IMR-90 (cell line): ENCODE measurements around the gene PLEKHO2. TPM values are rescaled to one million over a fixed set of nuclear protein-coding genes. Genes with fewer than 3 reads are reported as not detected.

Experiments
- ATAC-seq: fragments of 200-7000 bp; cut with Tn5 transposase; 2 replicates; pipeline ENCODE4 v1.9.1; 2020; ENCODE audit warnings: low read depth, mild to moderate bottlenecking, moderate library complexity
- BruUV-seq: library from RNA; stranded (reverse); fragments of 400-500 nt; replicated peaks from 2 replicates; lab custom pipeline; 2021; lab: Mats Ljungman, UMichigan
- CTCF ChIA-PET: fragments of 300-600 bp; formaldehyde crosslinking; extraction: SDS; loops from one replicate; lab custom pipeline; 2021; ENCODE audit warnings: antibody characterized with exemption; lab: Yijun Ruan, JAX
- POLR2A ChIA-PET: fragments of 300-600 bp; sonication (Branson Sonifier 250); formaldehyde crosslinking; loops from one replicate; lab custom pipeline; 2022; ENCODE audit warnings: antibody characterized with exemption; ENCODE audit not compliant: unreplicated experiment; lab: Charles Lee
- DNase-seq: peaks from one replicate; pipeline ENCODE4 v3.0.0; 2013
- H2AFZ ChIP-seq: replicated peaks from 2 replicates; pipeline ENCODE3; 2013; ENCODE audit warnings: low read length, mild to moderate bottlenecking; ENCODE audit not compliant: poor library complexity
- H2AK5ac ChIP-seq: 2 replicates; pipeline ENCODE4 v1.6.1; 2013; ENCODE audit warnings: low read depth, low read length, inconsistent platforms
- H2AK9ac ChIP-seq: replicated peaks from 2 replicates; pipeline ENCODE3; 2013; ENCODE audit warnings: mild to moderate bottlenecking, low read depth, low read length, moderate library complexity; ENCODE audit not compliant: poor library complexity
- H2BK120ac ChIP-seq: 2 replicates; pipeline ENCODE4 v1.6.1; 2013; ENCODE audit warnings: low read depth, low read length, inconsistent platforms
- H2BK15ac ChIP-seq: 3 replicates; pipeline ENCODE4 v1.6.1; 2013; ENCODE audit warnings: low read depth, low read length, inconsistent platforms
- H2BK20ac ChIP-seq: 2 replicates; pipeline ENCODE4 v1.6.1; 2013; ENCODE audit warnings: low read depth, mild to moderate bottlenecking, inconsistent platforms, low read length, moderate library complexity
- H2BK5ac ChIP-seq: 2 replicates; pipeline ENCODE4 v1.6.1; 2013; ENCODE audit warnings: mild to moderate bottlenecking, low read depth, low read length, inconsistent platforms; ENCODE audit not compliant: poor library complexity, severe bottlenecking
- H3K14ac ChIP-seq: replicated peaks from 2 replicates; pipeline ENCODE4 v1.6.1; 2013; ENCODE audit warnings: low read depth, low read length, inconsistent platforms
- H3K18ac ChIP-seq: 2 replicates; pipeline ENCODE4 v1.6.1; 2013; ENCODE audit warnings: low read depth, low read length, control low read depth
- H3K23ac ChIP-seq: 2 replicates; pipeline ENCODE4 v1.6.1; 2013; ENCODE audit warnings: low read depth, low read length, inconsistent platforms
- H3K27ac ChIP-seq: 2 replicates; pipeline ENCODE4 v1.5.1; 2013; ENCODE audit warnings: mild to moderate bottlenecking, control low read depth, low read length; ENCODE audit not compliant: insufficient read depth
- H3K27me3 ChIP-seq: 2 replicates; pipeline ENCODE4 v1.6.1; 2013; ENCODE audit warnings: low read length; ENCODE audit not compliant: control insufficient read depth, insufficient read depth
- H3K36me3 ChIP-seq: 2 replicates; pipeline ENCODE4 v1.6.1; 2013; ENCODE audit warnings: low read length, mixed read lengths; ENCODE audit not compliant: control insufficient read depth, insufficient read depth
- H3K4ac ChIP-seq: 2 replicates; pipeline ENCODE4 v1.6.1; 2013; ENCODE audit warnings: low read depth, low read length, inconsistent platforms
- H3K4me1 ChIP-seq: 2 replicates; pipeline ENCODE4 v1.6.1; 2013; ENCODE audit warnings: low read length, mixed read lengths; ENCODE audit not compliant: control insufficient read depth, insufficient read depth
- H3K4me2 ChIP-seq: 2 replicates; pipeline ENCODE4 v1.6.1; 2013; ENCODE audit warnings: low read depth, mild to moderate bottlenecking, control low read depth, low read length, moderate library complexity
- H3K4me3 ChIP-seq: 2 replicates; pipeline ENCODE4 v1.5.1; 2013; ENCODE audit warnings: low read depth, mild to moderate bottlenecking, control low read depth, low read length, moderate library complexity; ENCODE audit not compliant: insufficient read depth
- H3K56ac ChIP-seq: 2 replicates; pipeline ENCODE4 v1.6.1; 2013; ENCODE audit warnings: low read length, inconsistent platforms; ENCODE audit not compliant: insufficient read depth; ENCODE audit errors: extremely low read depth
- H3K79me1 ChIP-seq, 2 experiments: 2 replicates each; pipeline ENCODE4 v1.6.1; 2013; ENCODE audit warnings: low read length in 2 of 2, inconsistent platforms in 1 of 2, low read depth in 1 of 2
- H3K9ac ChIP-seq: 2 replicates; pipeline ENCODE4 v1.6.1; 2013; ENCODE audit warnings: low read depth, low read length, control low read depth
- H3K9me1 ChIP-seq: 2 replicates; pipeline ENCODE4 v1.6.1; 2013; ENCODE audit warnings: low read length, inconsistent platforms; ENCODE audit not compliant: insufficient read depth
- H3K9me3 ChIP-seq: 2 replicates; pipeline ENCODE4 v1.6.1; 2013; ENCODE audit warnings: low read length; ENCODE audit not compliant: control insufficient read depth, insufficient read depth
- H4K20me1 ChIP-seq: 2 replicates; pipeline ENCODE4 v1.6.1; 2013; ENCODE audit warnings: low read length, inconsistent platforms; ENCODE audit not compliant: insufficient read depth
- H4K5ac ChIP-seq: 2 replicates; pipeline ENCODE4 v1.6.1; 2013; ENCODE audit warnings: mild to moderate bottlenecking, low read depth, low read length, control low read depth
- H4K8ac ChIP-seq, 2 experiments: 2 replicates each; pipeline ENCODE4 v1.6.1; 2013; ENCODE audit warnings: low read depth in 2 of 2, low read length in 2 of 2, control low read depth in 1 of 2, inconsistent platforms in 1 of 2
- H4K91ac ChIP-seq: 2 replicates; pipeline ENCODE4 v1.6.1; 2013; ENCODE audit warnings: low read depth, low read length, inconsistent platforms; ENCODE audit not compliant: insufficient read depth
- BHLHE40 ChIP-seq: fragments of 150-350 bp; IDR thresholded peaks from 2 replicates; pipeline ENCODE4 v1.6.1; 2016; ENCODE audit warnings: mild to moderate bottlenecking, low read depth, low read length
- CEBPB ChIP-seq: IDR thresholded peaks from 2 replicates; pipeline ENCODE4 v1.6.1; 2012; ENCODE audit warnings: low read depth, low read length, improper control_type of control experiment
- CHD1 ChIP-seq: IDR thresholded peaks from 2 replicates; pipeline ENCODE4 v1.6.1; 2012; ENCODE audit warnings: low read depth, low read length, improper control_type of control experiment
- CTCF ChIP-seq: conservative IDR thresholded peaks from 2 replicates; pipeline ENCODE4 v1.5.1; 2012; ENCODE audit warnings: mild to moderate bottlenecking, low read depth, low read length, improper control_type of control experiment
- FOS ChIP-seq: fragments of 150-350 bp; IDR thresholded peaks from 2 replicates; pipeline ENCODE4 v1.6.1; 2016; ENCODE audit warnings: low read depth, low read length
- MAFK ChIP-seq: IDR thresholded peaks from 2 replicates; pipeline ENCODE4 v1.6.1; 2012; ENCODE audit warnings: low read depth, low read length, improper control_type of control experiment
- MAZ ChIP-seq: IDR thresholded peaks from 2 replicates; pipeline ENCODE4 v1.6.1; 2012; ENCODE audit warnings: low read depth, mild to moderate bottlenecking, low read length, improper control_type of control experiment, moderate library complexity, borderline replicate concordance
- MXI1 ChIP-seq: IDR thresholded peaks from 2 replicates; pipeline ENCODE4 v1.6.1; 2012; ENCODE audit warnings: low read depth, mild to moderate bottlenecking, low read length, moderate library complexity, borderline replicate concordance
- NFE2L2 ChIP-seq: fragments of 150-350 bp; IDR thresholded peaks from 2 replicates; pipeline ENCODE4 v1.6.1; 2016; ENCODE audit warnings: low read depth, mild to moderate bottlenecking, low read length
- POLR2A ChIP-seq: IDR thresholded peaks from 2 replicates; pipeline ENCODE4 v1.6.1; 2012; ENCODE audit warnings: mild to moderate bottlenecking, low read depth, low read length
- RAD21 ChIP-seq: IDR thresholded peaks from 2 replicates; pipeline ENCODE4 v1.6.1; 2012; ENCODE audit warnings: low read length, improper control_type of control experiment
- RCOR1 ChIP-seq: IDR thresholded peaks from 2 replicates; pipeline ENCODE4 v1.6.1; 2012; ENCODE audit warnings: mild to moderate bottlenecking, low read length, improper control_type of control experiment; ENCODE audit not compliant: insufficient replicate concordance
- RFX5 ChIP-seq: IDR thresholded peaks from 2 replicates; pipeline ENCODE4 v1.8.0; 2012; ENCODE audit warnings: low read depth, mild to moderate bottlenecking, low read length, moderate library complexity
- SMC3 ChIP-seq: fragments of 150-350 bp; IDR thresholded peaks from 2 replicates; pipeline ENCODE4 v1.6.1; 2016; ENCODE audit warnings: low read depth, mild to moderate bottlenecking, antibody characterized with exemption, low read length, moderate library complexity
- WGBS, 2 experiments: methylation state at CpG; one replicate each; pipeline versions ENCODE4 v1.1.5 to v1.1.7; 2013; ENCODE audit warnings: missing lambda C conversion rate in 2 of 2; ENCODE audit not compliant: insufficient read length in 1 of 2; ENCODE audit errors: extremely low coverage in 2 of 2; 5-methylcytosine and 5-hydroxymethylcytosine counted together
- dilution Hi-C: fragments of 300-500 bp; cut with HindIII; formaldehyde crosslinking; loops from one replicate; pipeline ENCODE4 v1.14.3; 2018; ENCODE audit warnings: low sequenced_read_pairs; ENCODE audit not compliant: unreplicated experiment
- in situ Hi-C: fragments of 300-500 bp; cut with MboI; formaldehyde crosslinking; loops from 3 replicates; pipeline ENCODE4 v1.14.3; 2019; ENCODE audit warnings: low sequenced_read_pairs, inconsistent platforms, mixed read lengths
- intact Hi-C: fragments of 100-400 bp; cut with micrococcal nuclease; formaldehyde crosslinking; loops from 2 replicates; pipeline ENCODE4 v1.10.0; 2022
- polyA plus RNA-seq, 3 experiments: library from polyadenylated mRNA; depleted of rRNA; stranded (reverse); fragments of >200 nt; gene quantifications; 2 replicates each; pipeline ENCODE4 v1.2.3, GENCODE V29; 2012; ENCODE audit warnings: low replicate concordance in 1 of 3
- total RNA-seq: library from RNA; depleted of rRNA; stranded (reverse); fragments of >200 nt; gene quantifications from 2 replicates; pipeline ENCODE4 v1.2.3, GENCODE V29; 2012
- TF ChIP-seq, protein P1 (sequence below): fragments of 150-350 bp; IDR thresholded peaks from 2 replicates; pipeline ENCODE4 v1.6.1; 2016; ENCODE audit warnings: low read depth, mild to moderate bottlenecking, low read length, moderate library complexity, borderline replicate concordance

The PLEKHO2 gene
- total and polyA plus RNA-seq, 2 of the 4 experiments (the other 2 are of a cell fraction) = 19.0 to 22.5 TPM

- Histone ChIP-seq H3K79me1 (peaks cover 63 to 94% of the 10 kb centered on the region in 2 experiments), H3K4ac (peak overlapping the region; percentile 99), H4K20me1 (peaks cover 36% of the 10 kb centered on the region), H3K9me1 (peaks cover 61% of the 10 kb centered on the region), H3K56ac (peak overlapping the region; percentile 93), H2AFZ (peak overlapping the region; percentile 64), H3K27ac (peak overlapping the region; percentile 96), H2AK9ac (peak overlapping the region; percentile 100), H3K9ac (peak overlapping the region; percentile 63), H3K23ac (peak overlapping the region; percentile 97), H3K27me3 (no peaks in the 10 kb centered on the region), H2BK20ac (peak overlapping the region; percentile 94), H2BK120ac (peak overlapping the region; percentile 97), H4K8ac (peak overlapping the region; percentile 77 to 96), H3K4me2 (peak overlapping the region; percentile 22), H4K5ac (peak overlapping the region; percentile 96), H3K14ac (peak overlapping the region; percentile 98), H2BK5ac (peak overlapping the region; percentile 98), H2AK5ac (peak overlapping the region; percentile 98), H3K18ac (peak overlapping the region; percentile 95), H2BK15ac (peak overlapping the region; percentile 92), H3K36me3 (peaks cover 71% of the 10 kb centered on the region), H3K4me3 (no peak overlapping the region), H3K9me3 (no peaks in the 10 kb centered on the region), H4K91ac (peak overlapping the region; percentile 99), H3K4me1 (peaks cover 65% of the 10 kb centered on the region)
- POLR2A ChIA-PET = no interaction called here
- peak; percentile 69 for ATAC-seq
- intact Hi-C loops = loop anchor here (5.0 kb wide), 1 partner anchor 131 kb away; the partner anchor contains the start of gene SPG21
- 0% methylated on average over 3 of the region's 5 CpGs; no CpG with 5 or more reads in 1 of the 2 experiments for WGBS, 2 experiments
- CTCF ChIA-PET = interaction anchor here (1.0 kb wide), 1 partner anchor 26 kb away, joined by 3 read pairs; no protein-coding TSS in a partner anchor
- dilution Hi-C loops = no loop called here
- no TSS peak for BruUV-seq
- in situ Hi-C loops = no loop called here
- peak; percentile 80 for DNase-seq
- TF ChIP-seq CTCF = peak; percentile 24; the same call in 1 of the 2 replicates
- TF ChIP-seq MAZ = peak; percentile 80
- peak; percentile 54 for TF ChIP-seq BHLHE40
- no peak for TF ChIP-seq RCOR1
- no peak for TF ChIP-seq NFE2L2
- no peak for TF ChIP-seq POLR2A
- no peak for TF ChIP-seq CHD1
- TF ChIP-seq RAD21 = peak; percentile 23; the same call in 1 of the 2 replicates
- no peak for TF ChIP-seq FOS
- TF ChIP-seq MXI1 = no peak
- TF ChIP-seq MAFK = no peak
- no peak for TF ChIP-seq CEBPB
- TF ChIP-seq SMC3 = no peak; the same call in 1 of the 2 replicates
- TF ChIP-seq, protein P1, sequence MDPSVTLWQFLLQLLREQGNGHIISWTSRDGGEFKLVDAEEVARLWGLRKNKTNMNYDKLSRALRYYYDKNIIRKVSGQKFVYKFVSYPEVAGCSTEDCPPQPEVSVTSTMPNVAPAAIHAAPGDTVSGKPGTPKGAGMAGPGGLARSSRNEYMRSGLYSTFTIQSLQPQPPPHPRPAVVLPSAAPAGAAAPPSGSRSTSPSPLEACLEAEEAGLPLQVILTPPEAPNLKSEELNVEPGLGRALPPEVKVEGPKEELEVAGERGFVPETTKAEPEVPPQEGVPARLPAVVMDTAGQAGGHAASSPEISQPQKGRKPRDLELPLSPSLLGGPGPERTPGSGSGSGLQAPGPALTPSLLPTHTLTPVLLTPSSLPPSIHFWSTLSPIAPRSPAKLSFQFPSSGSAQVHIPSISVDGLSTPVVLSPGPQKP = no peak
- no peak for TF ChIP-seq RFX5
Observed at GRCh38 chr15:64856429-64857145, 14.9 kb downstream of the PLEKHO2 start.
